ENCODE results near the gene MYF6. TPM values are rescaled to one million over a fixed set of nuclear protein-coding genes. Genes with fewer than 3 reads are reported as not detected.
A peak's percentile ranks its signal among the peaks of the same experiment; 100 is the strongest.

MYF6 gene
- total RNA-seq, 1 donor from 2014 or later, result not detected

DNA sequence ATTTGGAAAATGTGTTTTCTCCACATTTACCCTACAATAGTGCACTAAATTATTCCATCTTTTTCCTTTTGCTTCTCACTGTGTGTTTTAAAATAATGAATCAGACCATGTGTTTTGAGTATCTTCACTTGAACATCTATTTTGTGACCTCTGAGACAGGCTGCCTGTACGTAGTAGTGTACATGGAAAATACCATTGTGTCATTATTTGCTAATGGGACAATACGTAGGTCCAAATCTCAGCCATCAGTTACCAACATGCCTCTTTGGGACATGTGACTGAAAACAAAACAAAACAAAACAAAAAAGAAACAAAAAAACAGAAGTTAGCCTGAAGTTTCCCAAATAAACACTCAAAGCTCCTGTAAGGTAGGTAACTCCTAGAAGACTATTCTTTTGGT, 7.1 kb upstream of the MYF6 start:
- H3K36me3 ChIP-seq (ENCODE audit: control insufficient read depth, insufficient read depth, low read length), result no peaks in the 10 kb centered on the region
- no peak overlapping the region for H3K4me3 ChIP-seq (ENCODE audit: low read depth, low read length)
- H3K27me3 ChIP-seq (ENCODE audit: control insufficient read depth, insufficient read depth, low read length), result no peaks in the 10 kb centered on the region
- TF ChIP-seq, protein P1, sequence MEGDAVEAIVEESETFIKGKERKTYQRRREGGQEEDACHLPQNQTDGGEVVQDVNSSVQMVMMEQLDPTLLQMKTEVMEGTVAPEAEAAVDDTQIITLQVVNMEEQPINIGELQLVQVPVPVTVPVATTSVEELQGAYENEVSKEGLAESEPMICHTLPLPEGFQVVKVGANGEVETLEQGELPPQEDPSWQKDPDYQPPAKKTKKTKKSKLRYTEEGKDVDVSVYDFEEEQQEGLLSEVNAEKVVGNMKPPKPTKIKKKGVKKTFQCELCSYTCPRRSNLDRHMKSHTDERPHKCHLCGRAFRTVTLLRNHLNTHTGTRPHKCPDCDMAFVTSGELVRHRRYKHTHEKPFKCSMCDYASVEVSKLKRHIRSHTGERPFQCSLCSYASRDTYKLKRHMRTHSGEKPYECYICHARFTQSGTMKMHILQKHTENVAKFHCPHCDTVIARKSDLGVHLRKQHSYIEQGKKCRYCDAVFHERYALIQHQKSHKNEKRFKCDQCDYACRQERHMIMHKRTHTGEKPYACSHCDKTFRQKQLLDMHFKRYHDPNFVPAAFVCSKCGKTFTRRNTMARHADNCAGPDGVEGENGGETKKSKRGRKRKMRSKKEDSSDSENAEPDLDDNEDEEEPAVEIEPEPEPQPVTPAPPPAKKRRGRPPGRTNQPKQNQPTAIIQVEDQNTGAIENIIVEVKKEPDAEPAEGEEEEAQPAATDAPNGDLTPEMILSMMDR (IDR thresholded peaks at IDR 0.05; ENCODE audit: insufficient read depth, low read length, poor library complexity, severe bottlenecking), result no peak
- DNase-seq (ENCODE audit: low read depth), result no peak

DNA sequence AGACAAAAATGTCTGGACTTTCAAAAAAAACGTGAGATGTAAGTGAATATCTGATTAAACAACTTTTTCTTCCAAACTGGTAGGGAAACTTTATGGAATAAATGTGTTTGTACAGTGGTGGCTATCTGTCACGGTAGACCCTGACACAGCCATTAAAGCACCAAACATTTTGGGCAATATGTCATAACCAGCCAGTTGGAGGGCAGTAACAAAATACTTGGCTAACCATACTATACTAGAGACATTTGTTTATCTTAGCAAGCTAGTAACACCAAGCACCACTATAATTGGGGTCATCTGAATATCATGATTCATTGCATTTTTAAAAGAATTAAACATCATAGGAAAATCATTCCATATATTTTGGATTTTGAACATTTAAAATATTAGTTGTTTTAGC, 6.0 kb upstream of the MYF6 start:
- Histone ChIP-seq H3K27me3 (ENCODE audit: control insufficient read depth, insufficient read depth, low read length) (no peaks in the 10 kb centered on the region), H3K4me3 (ENCODE audit: low read depth, low read length) (no peak overlapping the region), H3K36me3 (ENCODE audit: control insufficient read depth, insufficient read depth, low read length) (no peaks in the 10 kb centered on the region)
- DNase-seq (ENCODE audit: low read depth), result no peak
- TF ChIP-seq, protein P1 (IDR thresholded peaks at IDR 0.05; ENCODE audit: insufficient read depth, low read length, poor library complexity, severe bottlenecking), result no peak

DNA sequence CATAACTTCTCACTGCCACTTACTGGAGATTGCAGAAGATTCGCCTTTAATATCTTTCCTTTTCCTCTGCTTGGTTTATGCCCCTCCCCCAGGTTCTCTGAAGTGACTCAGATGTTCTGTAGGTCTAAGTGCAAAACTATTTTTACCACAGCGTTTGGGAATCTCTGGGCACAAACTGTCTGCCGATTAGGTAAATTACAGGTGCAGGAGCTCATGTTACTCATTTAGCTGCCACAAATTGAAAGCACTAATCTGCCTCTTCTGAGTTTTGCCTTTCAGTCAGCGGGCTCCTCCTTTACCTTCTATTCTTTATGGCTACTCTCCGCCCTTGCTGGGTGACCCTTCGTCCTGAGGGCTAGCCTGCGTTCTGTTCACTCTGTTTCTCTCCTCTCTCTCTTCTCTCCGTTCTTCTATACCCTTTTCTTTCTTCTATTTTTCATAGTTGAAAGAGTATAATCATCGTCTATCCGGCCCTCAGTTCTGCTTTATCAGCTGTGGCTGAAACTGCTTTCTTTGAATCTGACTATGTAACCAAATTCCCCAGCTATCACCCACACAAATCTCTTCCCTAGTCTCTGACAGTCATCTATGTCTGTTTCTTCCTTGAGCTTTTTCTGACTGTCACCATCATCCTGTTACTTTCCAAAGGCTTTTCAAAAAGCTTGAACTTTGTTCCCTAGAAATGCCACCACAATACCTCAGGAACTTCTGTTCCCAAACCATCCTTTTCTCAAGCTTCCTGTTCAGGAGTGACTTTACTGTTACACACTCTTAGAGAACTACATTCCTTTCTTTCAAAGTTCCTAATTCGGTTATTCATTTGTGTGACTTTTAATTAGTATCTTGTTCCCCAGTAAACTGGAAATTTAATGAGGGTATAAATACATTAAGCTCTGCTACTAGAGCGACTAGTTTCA, 4.3 kb upstream of the MYF6 start:
- TF ChIP-seq, protein P1 (IDR thresholded peaks at IDR 0.05; ENCODE audit: insufficient read depth, low read length, poor library complexity, severe bottlenecking), result no peak
- DNase-seq (ENCODE audit: low read depth), result peak; percentile 60
- H3K4me3 ChIP-seq (ENCODE audit: low read depth, low read length), result no peak overlapping the region
- no peaks in the 10 kb centered on the region for H3K36me3 ChIP-seq (ENCODE audit: control insufficient read depth, insufficient read depth, low read length)
- no peaks in the 10 kb centered on the region for H3K27me3 ChIP-seq (ENCODE audit: control insufficient read depth, insufficient read depth, low read length)

DNA sequence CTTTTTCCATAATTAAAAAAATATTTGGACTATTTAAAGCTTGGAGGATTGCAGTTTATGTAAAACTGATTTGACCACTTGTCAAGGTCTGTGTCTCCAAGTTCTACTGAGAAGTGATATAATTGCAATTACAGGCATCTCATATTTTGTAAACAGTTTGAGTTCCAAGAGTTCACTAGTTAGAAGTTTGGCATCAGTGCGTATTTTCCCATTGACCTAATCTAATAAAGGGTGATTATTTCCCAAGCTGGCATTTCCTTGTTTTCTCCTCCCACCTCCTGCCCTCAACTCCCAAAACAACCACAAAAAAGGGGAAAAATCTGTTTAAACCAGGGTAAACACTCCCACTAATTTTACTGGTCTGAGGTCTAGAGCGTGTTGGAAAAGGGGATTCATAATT, 3.0 kb upstream of the MYF6 start:
- Histone ChIP-seq H3K4me3 (ENCODE audit: low read depth, low read length) (no peak overlapping the region), H3K36me3 (ENCODE audit: control insufficient read depth, insufficient read depth, low read length) (no peaks in the 10 kb centered on the region), H3K27me3 (ENCODE audit: control insufficient read depth, insufficient read depth, low read length) (peaks cover 6% of the 10 kb centered on the region)
- TF ChIP-seq, protein P1 (IDR thresholded peaks at IDR 0.05; ENCODE audit: insufficient read depth, low read length, poor library complexity, severe bottlenecking), result no peak
- no peak for DNase-seq (ENCODE audit: low read depth)

DNA sequence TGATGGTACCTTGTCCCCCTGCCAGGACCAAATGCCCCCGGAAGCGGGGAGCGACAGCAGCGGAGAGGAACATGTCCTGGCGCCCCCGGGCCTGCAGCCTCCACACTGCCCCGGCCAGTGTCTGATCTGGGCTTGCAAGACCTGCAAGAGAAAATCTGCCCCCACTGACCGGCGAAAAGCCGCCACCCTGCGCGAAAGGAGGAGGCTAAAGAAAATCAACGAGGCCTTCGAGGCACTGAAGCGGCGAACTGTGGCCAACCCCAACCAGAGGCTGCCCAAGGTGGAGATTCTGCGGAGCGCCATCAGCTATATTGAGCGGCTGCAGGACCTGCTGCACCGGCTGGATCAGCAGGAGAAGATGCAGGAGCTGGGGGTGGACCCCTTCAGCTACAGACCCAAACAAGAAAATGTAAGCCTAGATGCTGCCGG, 410 bp downstream of the MYF6 start:
- TF ChIP-seq, protein P1 (IDR thresholded peaks at IDR 0.05; ENCODE audit: insufficient read depth, low read length, poor library complexity, severe bottlenecking), result no peak
- Histone ChIP-seq H3K36me3 (ENCODE audit: control insufficient read depth, insufficient read depth, low read length) (no peaks in the 10 kb centered on the region), H3K27me3 (ENCODE audit: control insufficient read depth, insufficient read depth, low read length) (peaks cover 6% of the 10 kb centered on the region), H3K4me3 (ENCODE audit: low read depth, low read length) (no peak overlapping the region)
- DNase-seq (ENCODE audit: low read depth), result no peak
